Body of pancreas (tissue), 4 donors: ENCODE measurements around the gene FAF2. TPM values are rescaled to one million over a fixed set of nuclear protein-coding genes. Genes with fewer than 3 reads are reported as not detected.
A peak's percentile ranks its signal among the peaks of the same experiment; 100 is the strongest.
"Not testable (repeated sequence)": the region's sequence is repeated elsewhere in the genome, so short reads cannot be mapped to it uniquely, and the experiment has no call there.

Source experiments
- ATAC-seq: fragments of 150-250 bp; one replicate; pipeline ENCODE4 v1.9.1; 2016
- DNase-seq, 4 donors: peaks; one replicate each; pipeline ENCODE4 v3.0.0-alpha.2; 2019
- H3K27ac ChIP-seq, 4 donors: fragments of 200-600 bp; sonication (generic); 1 replicate in 3 of 4; 2 replicates in 1 of 4; pipeline versions ENCODE4 v1.5.1 to v1.6.1; 2016 to 2019; ENCODE audit warnings: mild to moderate bottlenecking in 1 of 4, mixed read lengths in 1 of 4, moderate library complexity in 1 of 4
- H3K27me3 ChIP-seq, 2 donors: fragments of 200-600 bp; sonication (generic); one replicate each; pipeline ENCODE4 v1.6.0; 2016; ENCODE audit warnings: mild to moderate bottlenecking in 1 of 2
- H3K36me3 ChIP-seq, 2 donors: fragments of 200-600 bp; sonication (generic); replicated peaks in 1 of 2; 2 replicates each; pipeline ENCODE4 v1.5.1; 2016; ENCODE audit warnings: low read depth in 2 of 2; ENCODE audit not compliant: insufficient read depth in 1 of 2
- H3K4me1 ChIP-seq: fragments of 200-600 bp; sonication (generic); one replicate; pipeline ENCODE4 v1.6.0; 2016
- H3K4me3 ChIP-seq, 2 donors: fragments of 200-600 bp; sonication (generic); 1 replicate in 1 of 2; 2 replicates in 1 of 2; pipeline ENCODE4 v1.5.1; 2016 to 2019
- H3K9me3 ChIP-seq, 3 donors: fragments of 200-600 bp; sonication (generic); 1 replicate in 2 of 3; 2 replicates in 1 of 3; pipeline ENCODE4 v1.5.1; 2016
- POLR2A ChIP-seq, 3 donors: fragments of 450-650 bp; IDR thresholded peaks; one replicate each; pipeline ENCODE4 v1.6.1; 2016; ENCODE audit warnings: antibody characterized with exemption in 3 of 3, mild to moderate bottlenecking in 2 of 3
- WGBS, 2 donors: methylation state at CpG; one replicate each; pipeline ENCODE4 v1.1.5; 2017; 5-methylcytosine and 5-hydroxymethylcytosine counted together
- intact Hi-C: fragments of 100-400 bp; cut with DNase I; formaldehyde crosslinking; loops from one replicate; pipeline ENCODE4 v1.15.1; 2023
- total RNA-seq, 2 donors: library from RNA; depleted of rRNA; stranded (reverse); fragments of >200 nt; gene quantifications; one replicate each; pipeline ENCODE4 v1.1.0, GENCODE V29; 2016
- TF ChIP-seq, protein P1 (sequence below), 7 experiments: fragments of 450-650 bp in 4 of 7; fragments of 200-600 bp in 3 of 7; sonication (generic) in 3 of 7; IDR thresholded peaks; one replicate each; pipeline ENCODE4 v1.5.1; 2016 to 2019; ENCODE audit warnings: antibody characterized with exemption in 7 of 7

FAF2 gene
- total RNA-seq, 2 donors from 2014 or later = 15.8 to 44.2 TPM

DNA sequence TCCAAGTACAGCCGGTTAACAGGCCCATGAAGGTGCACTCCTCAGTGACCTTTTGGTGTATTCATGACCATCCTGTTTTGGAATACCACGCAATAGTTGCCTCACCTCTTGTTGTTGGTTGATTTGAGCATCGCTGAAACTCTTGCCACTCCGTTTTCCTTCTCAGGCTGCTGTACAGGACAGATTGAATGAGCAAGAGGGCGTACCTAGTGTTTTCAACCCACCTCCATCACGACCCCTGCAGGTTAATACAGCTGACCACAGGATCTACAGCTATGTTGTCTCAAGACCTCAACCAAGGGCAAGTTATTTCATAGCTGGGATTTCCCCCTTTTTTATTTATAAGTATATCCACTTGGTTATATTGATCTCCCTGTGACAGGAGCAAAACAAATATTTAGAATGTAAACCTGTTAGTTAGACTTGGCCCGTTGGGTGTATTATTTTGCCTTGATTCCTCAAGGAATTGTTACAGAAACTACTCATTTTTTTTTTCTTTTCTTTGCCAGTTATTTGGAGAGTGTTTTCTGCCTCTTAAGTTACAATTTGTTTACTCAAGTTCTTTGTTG, 38.1 kb downstream of the FAF2 start:
- ATAC-seq (no peak), DNase-seq (peak in 1 of 4 donors; percentile 17)
- TF ChIP-seq, protein P1, sequence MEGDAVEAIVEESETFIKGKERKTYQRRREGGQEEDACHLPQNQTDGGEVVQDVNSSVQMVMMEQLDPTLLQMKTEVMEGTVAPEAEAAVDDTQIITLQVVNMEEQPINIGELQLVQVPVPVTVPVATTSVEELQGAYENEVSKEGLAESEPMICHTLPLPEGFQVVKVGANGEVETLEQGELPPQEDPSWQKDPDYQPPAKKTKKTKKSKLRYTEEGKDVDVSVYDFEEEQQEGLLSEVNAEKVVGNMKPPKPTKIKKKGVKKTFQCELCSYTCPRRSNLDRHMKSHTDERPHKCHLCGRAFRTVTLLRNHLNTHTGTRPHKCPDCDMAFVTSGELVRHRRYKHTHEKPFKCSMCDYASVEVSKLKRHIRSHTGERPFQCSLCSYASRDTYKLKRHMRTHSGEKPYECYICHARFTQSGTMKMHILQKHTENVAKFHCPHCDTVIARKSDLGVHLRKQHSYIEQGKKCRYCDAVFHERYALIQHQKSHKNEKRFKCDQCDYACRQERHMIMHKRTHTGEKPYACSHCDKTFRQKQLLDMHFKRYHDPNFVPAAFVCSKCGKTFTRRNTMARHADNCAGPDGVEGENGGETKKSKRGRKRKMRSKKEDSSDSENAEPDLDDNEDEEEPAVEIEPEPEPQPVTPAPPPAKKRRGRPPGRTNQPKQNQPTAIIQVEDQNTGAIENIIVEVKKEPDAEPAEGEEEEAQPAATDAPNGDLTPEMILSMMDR (IDR thresholded peaks at IDR 0.05) = peak in 2 of 7 experiments; percentile 20 to 24
- no peak for TF ChIP-seq POLR2A (IDR thresholded peaks at IDR 0.05)
- WGBS, 2 donors = 60 to 62% methylated on average over 7 of the region's 7 CpGs
- Histone ChIP-seq H3K4me1 (peaks cover 14% of the 10 kb centered on the region), H3K36me3 (peaks cover 0 to 2% of the 10 kb centered on the region in 2 donors), H3K9me3 (no peaks in the 10 kb centered on the region), H3K27me3 (no peaks in the 10 kb centered on the region), H3K27ac (no peak overlapping the region), H3K4me3 (no peak overlapping the region)
- intact Hi-C loops = no loop called here

DNA sequence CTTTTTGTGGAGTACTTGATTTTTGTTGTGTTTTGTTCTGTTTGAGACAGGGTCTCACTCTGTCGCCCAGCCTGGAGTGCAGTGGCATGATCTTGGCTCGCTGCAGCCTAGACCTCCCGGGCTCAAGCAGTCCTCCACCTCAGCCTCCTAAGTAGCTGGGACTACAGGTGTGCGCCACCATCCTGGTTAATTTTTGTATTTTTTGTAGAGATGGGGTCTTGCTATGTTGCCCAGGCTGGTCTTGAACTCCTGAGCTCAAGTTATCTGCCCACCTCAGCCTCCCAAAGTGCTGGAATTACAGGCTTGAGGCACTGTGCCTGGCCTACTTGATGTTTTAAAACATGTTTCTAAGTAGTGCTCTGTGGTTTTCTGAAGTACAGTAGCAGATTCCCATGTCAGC, 39.0 kb downstream of the FAF2 start:
- WGBS, 2 donors = 98 to 100% methylated on average over 4 of the region's 4 CpGs
- H3K27me3 ChIP-seq, H3K27ac ChIP-seq, ATAC-seq, H3K9me3 ChIP-seq, DNase-seq, H3K36me3 ChIP-seq, intact Hi-C loops, H3K4me3 ChIP-seq: not testable (repeated sequence)
- peaks cover 14% of the 10 kb centered on the region for H3K4me1 ChIP-seq

DNA sequence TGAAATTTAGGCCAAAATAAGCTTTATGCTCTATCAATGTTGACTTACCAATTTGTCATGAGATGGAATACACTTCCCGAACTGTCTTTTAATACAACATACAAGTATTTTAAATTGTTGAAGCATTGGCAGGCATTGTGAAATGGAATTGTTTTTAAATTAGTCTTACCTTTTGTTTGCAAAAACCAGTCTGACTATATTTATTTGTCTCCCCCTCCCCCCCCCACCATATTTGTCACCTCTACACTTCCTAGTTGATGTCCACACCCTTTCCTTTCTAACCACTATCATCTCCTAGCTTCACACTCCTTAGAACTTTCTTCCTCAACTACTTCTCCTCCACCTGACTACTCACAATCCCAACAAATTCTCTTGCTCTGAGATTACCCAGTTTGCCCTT, 40.9 kb downstream of the FAF2 start:
- Histone ChIP-seq H3K4me1 (peaks cover 14% of the 10 kb centered on the region), H3K4me3 (no peak overlapping the region), H3K27ac (no peak overlapping the region), H3K27me3 (no peaks in the 10 kb centered on the region), H3K9me3 (no peaks in the 10 kb centered on the region), H3K36me3 (peaks cover 0 to 21% of the 10 kb centered on the region in 2 donors)
- no peak for TF ChIP-seq POLR2A (IDR thresholded peaks at IDR 0.05)
- TF ChIP-seq, protein P1 (IDR thresholded peaks at IDR 0.05) = no peak
- ATAC-seq = no peak
- DNase-seq = no peak
- 87 to 100% methylated on average over 1 of the region's 1 CpG for WGBS, 2 donors
- intact Hi-C loops = no loop called here

DNA sequence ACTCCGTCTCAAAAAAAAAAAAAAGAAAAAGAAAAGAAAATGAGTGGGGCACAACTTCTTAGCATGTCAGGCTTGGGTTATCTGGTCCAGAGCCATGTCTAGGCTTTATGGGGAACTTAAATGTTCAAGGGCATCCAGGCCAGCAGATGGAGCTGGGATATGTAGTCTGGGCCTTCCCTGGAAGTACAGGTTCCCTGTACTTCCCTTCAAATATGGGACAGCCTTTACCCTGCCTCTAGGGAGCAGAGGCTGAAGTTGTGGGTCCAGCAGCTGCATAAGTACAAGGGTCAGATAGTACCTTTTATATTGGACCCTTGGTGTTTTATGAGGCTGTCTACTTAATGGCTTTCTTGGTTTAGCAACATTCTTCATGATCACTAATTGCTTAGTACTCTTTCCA, 42.1 kb downstream of the FAF2 start:
- TF ChIP-seq POLR2A (IDR thresholded peaks at IDR 0.05) = no peak
- Histone ChIP-seq H3K36me3 (peaks cover 0 to 25% of the 10 kb centered on the region in 2 donors), H3K4me3 (no peak overlapping the region), H3K4me1 (peaks cover 14% of the 10 kb centered on the region), H3K27me3 (no peaks in the 10 kb centered on the region), H3K9me3 (no peaks in the 10 kb centered on the region), H3K27ac (no peak overlapping the region)
- no peak for ATAC-seq
- DNase-seq = no peak
- 100% methylated on average over 1 of the region's 1 CpG for WGBS, 2 donors
- intact Hi-C loops = no loop called here

DNA sequence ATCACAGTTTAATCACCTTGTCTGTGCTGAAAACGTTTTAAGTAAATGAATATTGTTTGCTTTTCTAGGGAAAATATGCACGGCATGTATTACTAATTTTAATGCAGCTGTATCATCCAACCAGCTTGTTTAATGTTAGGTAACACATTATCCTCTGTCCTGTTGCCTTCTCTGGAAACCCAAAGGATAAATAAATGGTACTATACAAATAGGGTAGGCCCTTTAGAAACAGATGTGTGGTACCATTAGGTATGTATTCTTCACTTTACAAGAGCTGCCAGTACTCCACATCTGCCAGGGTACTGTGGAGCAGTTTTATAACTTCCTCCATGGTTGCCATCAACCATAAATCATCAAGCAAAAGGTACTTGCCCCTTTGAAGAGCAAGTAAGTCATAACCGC, 42.9 kb downstream of the FAF2 start:
- ATAC-seq = no peak
- intact Hi-C loops = no loop called here
- H3K36me3 ChIP-seq = peaks cover 0 to 29% of the 10 kb centered on the region in 2 donors

More for the DNA sequence above, 42.9 kb downstream of the FAF2 start:
- 34 to 43% methylated on average over 3 of the region's 3 CpGs for WGBS, 2 donors
- H3K9me3 ChIP-seq = no peaks in the 10 kb centered on the region
- TF ChIP-seq, protein P1 (IDR thresholded peaks at IDR 0.05) = no peak
- no peak for TF ChIP-seq POLR2A (IDR thresholded peaks at IDR 0.05)
- no peaks in the 10 kb centered on the region for H3K27me3 ChIP-seq
- peaks cover 10% of the 10 kb centered on the region for H3K4me1 ChIP-seq
- no peak for DNase-seq
- no peak overlapping the region for H3K27ac ChIP-seq
- no peak overlapping the region for H3K4me3 ChIP-seq
